SK-N-SH treated with all-trans-retinoic acid at 6 μM for 48 hours (cell line): ENCODE measurements around the gene ADD1.

ENCODE experiments used
- ATAC-seq: fragments of 200-7000 bp; cut with Tn5 transposase; 3 replicates; pipeline ENCODE4 v1.9.1; 2020; ENCODE audit warnings: mild to moderate bottlenecking, moderate library complexity
- ARNTL ChIP-seq: fragments of 450-650 bp; formaldehyde crosslinking; IDR thresholded peaks from 2 replicates; pipeline ENCODE4 v1.5.0; 2020; ENCODE audit warnings: low read depth, mild to moderate bottlenecking, moderate library complexity, borderline replicate concordance
- BACH2 ChIP-seq: fragments of 250-450 bp; sonication (Bioruptor Pico); IDR thresholded peaks from 2 replicates; pipeline ENCODE4 v1.9.0; 2021; ENCODE audit warnings: mild to moderate bottlenecking, borderline replicate concordance
- CSDC2 ChIP-seq: fragments of 250-450 bp; sonication (Bioruptor Pico); IDR thresholded peaks from 2 replicates; pipeline ENCODE4 v1.5.0; 2020; ENCODE audit warnings: mild to moderate bottlenecking, moderate library complexity
- ESRRG ChIP-seq: fragments of 250-450 bp; sonication (Bioruptor Pico); IDR thresholded peaks from 2 replicates; pipeline ENCODE4 v1.6.1; 2021; ENCODE audit warnings: mild to moderate bottlenecking
- GLIS3 ChIP-seq: fragments of 250-450 bp; sonication (Bioruptor Pico); IDR thresholded peaks from 2 replicates; pipeline ENCODE4 v1.5.0; 2020; ENCODE audit warnings: mild to moderate bottlenecking, moderate library complexity
- ISL1 ChIP-seq: fragments of 250-450 bp; sonication (Bioruptor Pico); IDR thresholded peaks from 2 replicates; pipeline ENCODE4 v2.1.2; 2022; ENCODE audit warnings: mild to moderate bottlenecking, moderate library complexity
- OSR1 ChIP-seq: fragments of 250-450 bp; sonication (Bioruptor Pico); IDR thresholded peaks from 2 replicates; pipeline ENCODE4 v1.8.0; 2022; ENCODE audit warnings: moderate library complexity, mild to moderate bottlenecking, inconsistent platforms
- RARB ChIP-seq: fragments of 250-450 bp; sonication (Bioruptor Pico); IDR thresholded peaks from 2 replicates; pipeline ENCODE4 v1.8.0; 2021; ENCODE audit warnings: mild to moderate bottlenecking, moderate library complexity
- SNAI2 ChIP-seq: fragments of 250-450 bp; sonication (Bioruptor Pico); IDR thresholded peaks from 2 replicates; pipeline ENCODE4 v1.5.0; 2020; ENCODE audit warnings: mild to moderate bottlenecking, moderate library complexity
- TCF4 ChIP-seq: fragments of 250-450 bp; sonication (Bioruptor Pico); IDR thresholded peaks from 2 replicates; pipeline ENCODE4 v1.8.0; 2021; ENCODE audit warnings: mild to moderate bottlenecking, moderate library complexity, borderline replicate concordance
- TOX ChIP-seq: fragments of 250-450 bp; sonication (Bioruptor Pico); IDR thresholded peaks from 2 replicates; pipeline ENCODE4 v1.8.0; 2021; ENCODE audit warnings: mild to moderate bottlenecking, moderate library complexity, borderline replicate concordance
- ZC3H10 ChIP-seq: fragments of 250-450 bp; sonication (Bioruptor Pico); IDR thresholded peaks from 2 replicates; pipeline ENCODE4 v1.5.1; 2021; ENCODE audit warnings: mild to moderate bottlenecking, moderate library complexity
- ZFP3 ChIP-seq: fragments of 250-450 bp; sonication (Bioruptor Pico); IDR thresholded peaks from 2 replicates; pipeline ENCODE4 v1.5.0; 2020; ENCODE audit warnings: mild to moderate bottlenecking, moderate library complexity
- ZFP30 ChIP-seq: fragments of 450-650 bp; formaldehyde crosslinking; IDR thresholded peaks from 2 replicates; pipeline ENCODE4 v1.5.0; 2022; ENCODE audit warnings: mild to moderate bottlenecking, moderate library complexity
- ZNF565 ChIP-seq: fragments of 450-650 bp; formaldehyde crosslinking; conservative IDR thresholded peaks from 2 replicates; pipeline ENCODE4 v1.5.0; 2020; ENCODE audit warnings: low read depth, mild to moderate bottlenecking, moderate library complexity
- ZNF70 ChIP-seq: fragments of 450-650 bp; formaldehyde crosslinking; IDR thresholded peaks from 2 replicates; pipeline ENCODE4 v1.5.0; 2020; ENCODE audit warnings: mild to moderate bottlenecking, moderate library complexity
- ZNF8 ChIP-seq: fragments of 450-650 bp; formaldehyde crosslinking; IDR thresholded peaks from 2 replicates; pipeline ENCODE4 v1.5.0; 2020; ENCODE audit warnings: mild to moderate bottlenecking, moderate library complexity
- TF ChIP-seq, protein P1 (sequence below): fragments of 250-450 bp; sonication (Bioruptor Pico); IDR thresholded peaks from 2 replicates; pipeline ENCODE4 v1.5.1; 2021; ENCODE audit warnings: mild to moderate bottlenecking, moderate library complexity
- TF ChIP-seq, protein P2 (sequence below): fragments of 250-450 bp; sonication (Bioruptor Pico); IDR thresholded peaks from 2 replicates; pipeline ENCODE4 v1.8.0; 2020; ENCODE audit warnings: mild to moderate bottlenecking, moderate library complexity, borderline replicate concordance
- TF ChIP-seq, protein P3 (sequence below): fragments of 250-450 bp; sonication (Bioruptor Pico); IDR thresholded peaks from 2 replicates; pipeline ENCODE4 v1.5.1; 2020; ENCODE audit warnings: low read depth, mild to moderate bottlenecking, moderate library complexity
- TF ChIP-seq, protein P4 (sequence below): fragments of 250-450 bp; sonication (Bioruptor Pico); IDR thresholded peaks from 2 replicates; pipeline ENCODE4 v1.5.0; 2020; ENCODE audit warnings: mild to moderate bottlenecking, moderate library complexity
- TF ChIP-seq, protein P5 (sequence below): fragments of 250-450 bp; sonication (Bioruptor Pico); IDR thresholded peaks from 2 replicates; pipeline ENCODE4 v1.8.0; 2021; ENCODE audit warnings: low read depth, mild to moderate bottlenecking, moderate library complexity, borderline replicate concordance

Gene ADD1

DNA sequence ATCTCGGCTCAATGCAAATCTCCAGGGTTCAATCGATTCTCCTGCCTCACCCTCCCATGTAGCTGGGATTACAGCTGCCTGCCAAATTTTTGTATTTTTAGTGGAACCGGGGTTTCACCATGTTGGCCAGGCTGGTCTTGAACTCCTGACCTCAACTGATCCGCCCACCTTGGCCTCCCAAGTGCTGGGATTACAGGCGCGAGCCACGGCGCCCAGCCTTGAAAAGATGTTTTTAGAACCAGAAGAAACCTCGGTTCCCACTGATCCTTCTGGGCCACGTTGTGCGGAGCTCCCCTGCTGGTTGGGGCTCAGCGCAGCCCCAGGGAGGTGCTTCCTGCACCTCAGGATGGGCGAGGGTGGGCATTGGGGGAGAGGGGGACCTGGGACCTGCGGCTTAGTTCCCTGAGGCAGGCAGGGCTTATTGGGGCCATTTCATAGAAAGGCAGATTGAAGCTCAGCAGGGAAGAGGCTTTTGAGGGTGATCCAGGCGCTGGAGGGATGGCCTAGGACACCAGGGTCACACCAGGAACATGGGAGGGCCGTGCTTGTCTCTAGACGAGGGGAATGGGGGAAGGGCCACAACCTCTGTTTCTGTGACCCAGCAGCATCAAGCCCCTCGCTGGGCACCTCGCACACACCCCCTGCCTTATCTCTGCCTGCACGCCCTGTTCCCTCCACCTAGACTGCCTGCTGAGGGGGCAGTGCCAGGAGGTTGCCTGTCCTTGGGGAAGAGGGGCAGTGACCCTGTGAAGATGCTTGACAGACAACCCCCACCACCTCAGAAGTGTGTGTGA is 6.3 kb upstream of the ADD1 start:
- peak; percentile 8; the same call in 1 of the 3 replicates for ATAC-seq
- TF ChIP-seq ZNF8 (CRISPR knock-in tag): no peak
- TF ChIP-seq ARNTL: no peak
- TF ChIP-seq, protein P1, sequence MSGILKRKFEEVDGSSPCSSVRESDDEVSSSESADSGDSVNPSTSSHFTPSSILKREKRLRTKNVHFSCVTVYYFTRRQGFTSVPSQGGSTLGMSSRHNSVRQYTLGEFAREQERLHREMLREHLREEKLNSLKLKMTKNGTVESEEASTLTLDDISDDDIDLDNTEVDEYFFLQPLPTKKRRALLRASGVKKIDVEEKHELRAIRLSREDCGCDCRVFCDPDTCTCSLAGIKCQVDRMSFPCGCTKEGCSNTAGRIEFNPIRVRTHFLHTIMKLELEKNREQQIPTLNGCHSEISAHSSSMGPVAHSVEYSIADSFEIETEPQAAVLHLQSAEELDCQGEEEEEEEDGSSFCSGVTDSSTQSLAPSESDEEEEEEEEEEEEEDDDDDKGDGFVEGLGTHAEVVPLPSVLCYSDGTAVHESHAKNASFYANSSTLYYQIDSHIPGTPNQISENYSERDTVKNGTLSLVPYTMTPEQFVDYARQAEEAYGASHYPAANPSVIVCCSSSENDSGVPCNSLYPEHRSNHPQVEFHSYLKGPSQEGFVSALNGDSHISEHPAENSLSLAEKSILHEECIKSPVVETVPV (CRISPR knock-in tag): no peak
- no peak for TF ChIP-seq ZC3H10 (CRISPR knock-in tag)
- no peak for TF ChIP-seq ZFP3 (CRISPR knock-in tag)
- TF ChIP-seq ISL1 (CRISPR knock-in tag): no peak
- TF ChIP-seq CSDC2 (CRISPR knock-in tag): no peak
- no peak for TF ChIP-seq ZFP30 (CRISPR knock-in tag)
- TF ChIP-seq ZNF565 (CRISPR knock-in tag): no peak
- TF ChIP-seq, protein P2, sequence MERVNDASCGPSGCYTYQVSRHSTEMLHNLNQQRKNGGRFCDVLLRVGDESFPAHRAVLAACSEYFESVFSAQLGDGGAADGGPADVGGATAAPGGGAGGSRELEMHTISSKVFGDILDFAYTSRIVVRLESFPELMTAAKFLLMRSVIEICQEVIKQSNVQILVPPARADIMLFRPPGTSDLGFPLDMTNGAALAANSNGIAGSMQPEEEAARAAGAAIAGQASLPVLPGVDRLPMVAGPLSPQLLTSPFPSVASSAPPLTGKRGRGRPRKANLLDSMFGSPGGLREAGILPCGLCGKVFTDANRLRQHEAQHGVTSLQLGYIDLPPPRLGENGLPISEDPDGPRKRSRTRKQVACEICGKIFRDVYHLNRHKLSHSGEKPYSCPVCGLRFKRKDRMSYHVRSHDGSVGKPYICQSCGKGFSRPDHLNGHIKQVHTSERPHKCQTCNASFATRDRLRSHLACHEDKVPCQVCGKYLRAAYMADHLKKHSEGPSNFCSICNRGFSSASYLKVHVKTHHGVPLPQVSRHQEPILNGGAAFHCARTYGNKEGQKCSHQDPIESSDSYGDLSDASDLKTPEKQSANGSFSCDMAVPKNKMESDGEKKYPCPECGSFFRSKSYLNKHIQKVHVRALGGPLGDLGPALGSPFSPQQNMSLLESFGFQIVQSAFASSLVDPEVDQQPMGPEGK (CRISPR knock-in tag): no peak
- TF ChIP-seq ZNF70 (CRISPR knock-in tag): no peak
- TF ChIP-seq, protein P3, sequence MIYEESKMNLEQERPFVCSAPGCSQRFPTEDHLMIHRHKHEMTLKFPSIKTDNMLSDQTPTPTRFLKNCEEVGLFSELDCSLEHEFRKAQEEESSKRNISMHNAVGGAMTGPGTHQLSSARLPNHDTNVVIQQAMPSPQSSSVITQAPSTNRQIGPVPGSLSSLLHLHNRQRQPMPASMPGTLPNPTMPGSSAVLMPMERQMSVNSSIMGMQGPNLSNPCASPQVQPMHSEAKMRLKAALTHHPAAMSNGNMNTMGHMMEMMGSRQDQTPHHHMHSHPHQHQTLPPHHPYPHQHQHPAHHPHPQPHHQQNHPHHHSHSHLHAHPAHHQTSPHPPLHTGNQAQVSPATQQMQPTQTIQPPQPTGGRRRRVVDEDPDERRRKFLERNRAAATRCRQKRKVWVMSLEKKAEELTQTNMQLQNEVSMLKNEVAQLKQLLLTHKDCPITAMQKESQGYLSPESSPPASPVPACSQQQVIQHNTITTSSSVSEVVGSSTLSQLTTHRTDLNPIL (CRISPR knock-in tag): no peak
- no peak for TF ChIP-seq TOX (CRISPR knock-in tag)
- TF ChIP-seq, protein P4, sequence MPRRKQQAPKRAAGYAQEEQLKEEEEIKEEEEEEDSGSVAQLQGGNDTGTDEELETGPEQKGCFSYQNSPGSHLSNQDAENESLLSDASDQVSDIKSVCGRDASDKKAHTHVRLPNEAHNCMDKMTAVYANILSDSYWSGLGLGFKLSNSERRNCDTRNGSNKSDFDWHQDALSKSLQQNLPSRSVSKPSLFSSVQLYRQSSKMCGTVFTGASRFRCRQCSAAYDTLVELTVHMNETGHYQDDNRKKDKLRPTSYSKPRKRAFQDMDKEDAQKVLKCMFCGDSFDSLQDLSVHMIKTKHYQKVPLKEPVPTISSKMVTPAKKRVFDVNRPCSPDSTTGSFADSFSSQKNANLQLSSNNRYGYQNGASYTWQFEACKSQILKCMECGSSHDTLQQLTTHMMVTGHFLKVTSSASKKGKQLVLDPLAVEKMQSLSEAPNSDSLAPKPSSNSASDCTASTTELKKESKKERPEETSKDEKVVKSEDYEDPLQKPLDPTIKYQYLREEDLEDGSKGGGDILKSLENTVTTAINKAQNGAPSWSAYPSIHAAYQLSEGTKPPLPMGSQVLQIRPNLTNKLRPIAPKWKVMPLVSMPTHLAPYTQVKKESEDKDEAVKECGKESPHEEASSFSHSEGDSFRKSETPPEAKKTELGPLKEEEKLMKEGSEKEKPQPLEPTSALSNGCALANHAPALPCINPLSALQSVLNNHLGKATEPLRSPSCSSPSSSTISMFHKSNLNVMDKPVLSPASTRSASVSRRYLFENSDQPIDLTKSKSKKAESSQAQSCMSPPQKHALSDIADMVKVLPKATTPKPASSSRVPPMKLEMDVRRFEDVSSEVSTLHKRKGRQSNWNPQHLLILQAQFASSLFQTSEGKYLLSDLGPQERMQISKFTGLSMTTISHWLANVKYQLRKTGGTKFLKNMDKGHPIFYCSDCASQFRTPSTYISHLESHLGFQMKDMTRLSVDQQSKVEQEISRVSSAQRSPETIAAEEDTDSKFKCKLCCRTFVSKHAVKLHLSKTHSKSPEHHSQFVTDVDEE (CRISPR knock-in tag): no peak
- no peak for TF ChIP-seq TCF4 (CRISPR knock-in tag)
- TF ChIP-seq ESRRG (CRISPR knock-in tag): no peak
- TF ChIP-seq RARB (CRISPR knock-in tag): no peak
- TF ChIP-seq, all 23 proteins: peak for 0

DNA sequence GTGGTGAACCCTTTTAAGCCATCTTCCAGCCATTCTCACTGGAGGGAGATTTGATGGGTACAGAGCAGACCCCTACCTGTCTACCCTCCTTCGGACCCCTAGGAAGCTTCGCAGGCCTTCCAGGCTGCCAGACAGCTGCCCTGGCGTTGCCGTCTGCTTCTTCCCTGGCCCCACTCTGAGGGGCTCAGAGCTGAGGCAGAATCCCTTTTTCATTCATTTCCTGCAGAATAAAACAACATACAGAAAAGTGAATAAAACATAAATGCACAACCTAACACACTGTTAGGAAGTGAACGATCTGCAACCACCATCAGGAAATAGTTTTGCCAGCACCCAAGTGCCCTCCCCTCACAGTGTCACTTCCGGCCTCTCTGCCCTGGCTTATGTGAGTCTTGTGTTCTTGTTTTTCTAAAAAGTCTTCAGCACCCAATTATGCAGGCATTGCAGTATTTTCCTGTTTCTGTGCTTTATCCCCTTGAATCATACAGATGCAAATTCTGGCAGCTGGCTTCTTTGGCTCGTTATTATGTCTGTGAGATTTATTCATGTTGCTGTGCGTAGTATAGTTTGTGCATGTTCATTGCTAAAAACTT is 5.6 kb upstream of the ADD1 start:
- TF ChIP-seq CSDC2 (CRISPR knock-in tag): no peak
- no peak for TF ChIP-seq RARB (CRISPR knock-in tag)
- TF ChIP-seq ZNF8 (CRISPR knock-in tag): no peak
- TF ChIP-seq, protein P2 (CRISPR knock-in tag): no peak
- TF ChIP-seq ZNF70 (CRISPR knock-in tag): no peak
- TF ChIP-seq, protein P3 (CRISPR knock-in tag): no peak
- TF ChIP-seq ZFP30 (CRISPR knock-in tag): no peak
- TF ChIP-seq SNAI2 (CRISPR knock-in tag): no peak
- TF ChIP-seq TOX (CRISPR knock-in tag): no peak
- no peak for TF ChIP-seq GLIS3 (CRISPR knock-in tag)
- TF ChIP-seq TCF4 (CRISPR knock-in tag): no peak
- TF ChIP-seq, protein P5, sequence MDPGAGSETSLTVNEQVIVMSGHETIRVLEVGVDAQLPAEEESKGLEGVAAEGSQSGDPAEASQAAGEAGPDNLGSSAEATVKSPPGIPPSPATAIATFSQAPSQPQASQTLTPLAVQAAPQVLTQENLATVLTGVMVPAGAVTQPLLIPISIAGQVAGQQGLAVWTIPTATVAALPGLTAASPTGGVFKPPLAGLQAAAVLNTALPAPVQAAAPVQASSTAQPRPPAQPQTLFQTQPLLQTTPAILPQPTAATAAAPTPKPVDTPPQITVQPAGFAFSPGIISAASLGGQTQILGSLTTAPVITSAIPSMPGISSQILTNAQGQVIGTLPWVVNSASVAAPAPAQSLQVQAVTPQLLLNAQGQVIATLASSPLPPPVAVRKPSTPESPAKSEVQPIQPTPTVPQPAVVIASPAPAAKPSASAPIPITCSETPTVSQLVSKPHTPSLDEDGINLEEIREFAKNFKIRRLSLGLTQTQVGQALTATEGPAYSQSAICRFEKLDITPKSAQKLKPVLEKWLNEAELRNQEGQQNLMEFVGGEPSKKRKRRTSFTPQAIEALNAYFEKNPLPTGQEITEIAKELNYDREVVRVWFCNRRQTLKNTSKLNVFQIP (CRISPR knock-in tag): no peak
- no peak for TF ChIP-seq BACH2 (CRISPR knock-in tag)
- no peak for TF ChIP-seq OSR1
- TF ChIP-seq ZNF565 (CRISPR knock-in tag): no peak
- TF ChIP-seq ESRRG (CRISPR knock-in tag): no peak
- ATAC-seq: peak; percentile 35; the same call in 2 of the 3 replicates
